HG03064 (cell line): Measurements from ENCODE around the gene RRP8.

ENCODE experiments used
- ATAC-seq: cut with Tn5 transposase; IDR thresholded peaks from one replicate; pipeline ENCODE4 v1.9.1; 2021; ENCODE audit warnings: low read depth; ENCODE audit not compliant: unreplicated experiment

Gene RRP8

DNA sequence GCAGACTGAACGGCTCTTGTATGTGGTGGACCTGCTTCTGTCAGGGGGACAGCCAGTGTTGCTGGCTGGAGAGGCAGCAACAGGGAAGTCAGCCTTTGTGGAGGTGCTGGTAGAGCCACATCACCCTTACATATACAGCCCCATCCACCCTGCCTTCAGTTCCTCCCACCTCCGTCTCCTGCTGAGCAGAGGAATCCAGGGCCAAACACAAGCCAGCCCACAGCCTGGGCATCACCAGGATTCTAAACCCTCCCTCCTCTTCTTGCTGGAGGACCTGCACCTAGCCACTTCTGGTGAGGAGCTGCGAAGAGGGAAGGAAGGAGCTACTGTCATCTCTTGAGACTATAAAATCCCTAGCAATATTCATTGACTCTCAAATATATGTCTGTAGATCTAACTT is 54.8 kb downstream of the RRP8 start:
- ATAC-seq, result no peak

DNA sequence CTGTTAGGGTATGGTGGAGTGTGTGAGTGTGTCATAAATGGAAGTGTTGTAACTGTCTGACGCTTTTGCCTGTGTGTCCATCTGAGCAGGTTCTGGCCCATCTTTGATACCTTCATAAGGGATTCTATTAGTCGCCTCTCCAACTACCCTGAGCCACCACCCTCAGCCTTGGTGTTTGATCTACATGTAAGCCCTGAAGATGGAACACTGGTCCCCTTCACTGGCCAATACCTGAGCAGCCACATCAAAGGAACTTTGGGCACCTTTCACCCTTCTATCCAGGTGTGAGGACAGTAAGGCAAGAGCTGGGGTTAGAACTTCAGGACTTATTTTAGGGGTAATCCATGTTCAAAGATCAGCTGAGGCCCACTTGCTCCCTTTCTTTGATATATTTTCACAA is 55.3 kb downstream of the RRP8 start:
- ATAC-seq, result no peak

DNA sequence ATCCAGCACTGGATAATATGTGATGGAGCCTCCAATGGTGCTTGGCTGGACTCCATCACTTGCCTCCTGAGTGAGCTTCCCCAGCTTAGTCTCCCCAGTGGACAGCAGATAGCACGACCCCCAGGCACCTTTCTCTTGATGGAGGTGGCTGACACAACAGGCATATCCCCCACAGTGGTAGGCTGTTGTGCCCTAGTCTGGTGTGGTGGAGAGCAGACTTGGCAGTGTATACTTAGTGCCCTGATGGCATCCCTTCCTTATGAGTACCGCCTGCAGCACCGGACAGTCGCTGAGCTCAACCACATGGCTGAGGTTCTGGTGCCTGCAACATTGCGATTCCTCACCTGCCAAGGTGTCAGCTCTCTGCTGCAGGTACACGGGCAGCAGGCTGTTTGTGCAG is 56.2 kb downstream of the RRP8 start:
- no peak for ATAC-seq

DNA sequence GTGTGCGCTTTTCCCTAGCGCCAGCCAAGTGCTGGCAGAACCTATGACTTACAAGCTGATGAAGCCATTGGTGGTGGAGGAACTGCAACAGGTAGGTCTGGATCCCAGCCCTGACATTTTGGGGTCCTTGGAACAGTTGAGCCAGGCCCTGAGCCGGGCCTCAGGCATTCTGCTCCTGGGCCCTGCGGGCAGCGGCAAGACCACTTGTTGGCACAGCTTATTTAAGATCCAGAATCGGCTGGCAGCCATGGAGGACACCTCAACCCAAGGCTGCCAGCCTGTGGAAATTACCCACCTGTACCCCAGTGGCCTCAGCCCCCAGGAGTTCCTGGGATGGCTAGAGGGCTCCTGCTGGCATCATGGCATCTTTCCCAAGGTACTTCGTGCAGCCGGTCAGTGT is 56.7 kb downstream of the RRP8 start:
- no peak for ATAC-seq

DNA sequence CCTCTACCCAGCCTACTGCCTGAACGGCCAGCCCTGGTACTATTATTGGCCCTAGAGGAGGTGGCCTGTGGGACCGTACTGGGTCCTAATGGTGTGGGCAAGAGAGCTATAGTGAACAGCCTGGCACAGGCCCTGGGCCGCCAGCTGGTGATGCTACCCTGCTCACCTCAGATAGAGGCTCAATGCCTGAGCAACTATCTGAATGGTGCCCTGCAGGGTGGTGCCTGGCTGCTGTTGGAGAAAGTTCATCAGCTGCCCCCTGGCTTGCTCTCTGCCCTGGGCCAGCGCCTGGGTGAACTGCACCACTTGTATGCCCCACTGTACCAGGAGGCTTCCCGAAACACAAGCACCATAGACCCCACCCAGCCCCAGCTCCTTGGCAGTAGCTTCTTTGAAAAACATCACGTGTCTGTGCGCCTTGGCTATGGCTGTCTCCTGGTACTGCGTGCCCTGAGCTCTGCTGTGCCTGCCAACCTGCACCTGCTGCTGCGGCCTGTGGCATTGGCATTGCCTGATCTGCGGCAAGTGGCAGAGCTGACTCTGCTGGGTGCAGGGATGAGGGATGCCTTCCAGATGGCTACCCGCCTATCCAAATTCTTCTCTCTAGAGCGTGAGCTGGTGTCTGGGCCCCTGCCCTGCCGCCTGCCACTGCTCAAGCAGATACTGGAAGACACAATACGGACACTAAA is 57.4 kb downstream of the RRP8 start:
- no peak for ATAC-seq
